Renal cortex interstitium (tissue), 11 donors: ENCODE measurements around the gene HMGXB3. TPM values are rescaled to one million over a fixed set of nuclear protein-coding genes. Genes with fewer than 3 reads are reported as not detected.

ENCODE experiments used
- DNase-seq, 11 donors: peaks; one replicate each; pipeline ENCODE4 v3.0.0-alpha.2; 2013; ENCODE audit warnings: low read depth in 9 of 11, low spot score in 4 of 11; ENCODE audit errors: extremely low read depth in 1 of 11
- polyA plus RNA-seq, 3 donors: library from polyadenylated mRNA; unstranded; fragments of 120-200 nt; gene quantifications; one replicate each; pipeline ENCODE4 v1.2.1, GENCODE V29; 2013; ENCODE audit not compliant: insufficient read length in 3 of 3

The HMGXB3 gene
- polyA plus RNA-seq, 3 donors: 32.5 to 47.9 (median 40.2) TPM

GRCh38 chr5:150061538-150061995 lies 61.0 kb downstream of the HMGXB3 start:
- no peak for DNase-seq

DNA sequence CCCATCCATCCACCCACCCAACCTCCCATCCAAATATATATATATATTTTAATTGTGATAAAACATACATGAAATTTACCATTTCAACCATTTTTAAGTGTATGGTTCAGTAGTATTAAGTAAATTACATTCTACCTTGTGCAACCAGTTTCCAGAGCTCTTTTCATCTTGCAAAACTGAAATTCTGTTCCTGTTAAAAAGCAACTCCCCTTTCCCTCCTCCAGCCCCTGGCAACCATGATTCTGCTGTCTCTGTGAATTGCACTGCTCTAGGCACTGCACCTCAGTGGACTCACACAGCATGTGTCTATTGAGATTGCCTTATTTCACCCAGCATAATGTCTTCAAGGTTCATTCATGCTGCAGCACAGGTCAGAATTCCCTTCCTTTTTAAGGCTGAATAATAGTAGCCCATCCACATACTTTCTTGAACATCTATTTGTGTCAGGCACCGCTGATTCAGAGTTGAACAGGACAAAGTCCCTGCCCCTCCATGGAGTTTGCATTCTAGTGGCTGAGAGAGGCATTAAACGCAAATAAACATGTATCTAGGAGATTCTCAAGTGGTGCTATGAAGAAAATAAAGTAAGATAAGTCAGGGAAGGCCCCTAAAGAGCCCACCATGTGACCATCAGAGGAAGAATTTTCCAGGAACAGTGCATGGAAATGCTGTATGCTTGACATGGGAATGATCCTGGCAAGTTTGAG lies 61.8 kb downstream of the HMGXB3 start:
- no peak for DNase-seq

DNA sequence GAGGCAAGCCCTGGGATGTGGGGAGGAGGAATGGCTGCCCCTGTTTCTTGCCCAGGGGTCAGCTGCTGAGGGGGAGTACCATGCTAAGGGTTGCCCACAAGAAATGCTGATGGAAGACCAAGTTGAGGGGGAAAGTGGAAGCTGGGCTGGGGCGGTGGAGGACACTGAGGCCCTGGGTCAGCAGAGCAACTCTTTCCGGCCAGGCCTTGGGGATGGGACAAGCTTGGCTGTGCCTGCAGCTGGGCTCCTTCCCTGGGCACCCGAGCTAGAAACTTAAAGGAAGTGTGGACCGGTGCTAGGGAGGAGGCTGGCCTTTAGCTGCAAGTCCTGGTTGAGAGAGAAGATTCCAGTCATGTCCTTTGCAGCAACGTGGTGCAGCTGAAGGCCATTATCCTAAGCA lies 63.1 kb downstream of the HMGXB3 start:
- DNase-seq: no peak

GRCh38 chr5:150064681-150065220 lies 64.2 kb downstream of the HMGXB3 start:
- DNase-seq: no peak

DNA sequence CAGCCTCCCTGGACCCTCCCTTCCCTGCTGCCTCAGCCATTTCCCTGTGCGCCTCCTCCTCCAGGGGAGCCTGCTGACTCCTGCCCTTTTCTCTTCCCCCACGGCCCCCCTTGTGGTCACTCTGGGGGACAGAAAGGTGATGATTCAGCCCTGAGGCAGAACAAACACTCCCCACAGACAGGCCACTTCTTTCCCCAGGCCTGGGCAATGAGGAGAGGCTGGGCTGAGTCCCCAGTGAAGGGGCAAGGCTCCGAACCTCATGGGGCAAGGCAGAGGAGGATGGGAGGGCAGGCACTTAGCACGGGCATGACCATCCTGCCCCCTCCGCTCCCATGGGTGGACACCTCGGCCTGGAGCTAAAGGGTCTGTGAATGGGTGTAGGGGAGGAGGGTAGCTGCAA lies 64.8 kb downstream of the HMGXB3 start:
- no peak for DNase-seq

DNA sequence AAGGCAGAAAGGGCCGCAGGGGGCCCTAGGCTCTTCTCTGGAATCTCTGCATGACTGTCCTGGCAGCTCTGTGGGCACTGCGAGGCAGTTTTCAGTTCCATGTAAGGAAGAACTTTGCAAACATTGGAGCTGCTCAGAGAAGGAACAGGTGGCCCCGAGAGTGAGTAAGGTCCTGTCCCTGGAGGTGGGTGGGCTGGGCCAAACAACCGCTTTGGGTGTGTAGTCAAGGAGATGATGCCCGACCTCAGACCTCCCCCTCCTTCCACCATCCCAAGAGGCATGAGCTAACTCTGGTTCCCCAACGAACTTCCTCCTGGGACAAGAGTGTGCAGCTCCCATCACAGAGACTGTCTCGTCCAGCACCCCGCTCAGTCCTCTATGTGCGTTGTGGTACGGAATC lies 65.3 kb downstream of the HMGXB3 start:
- DNase-seq: no peak

DNA sequence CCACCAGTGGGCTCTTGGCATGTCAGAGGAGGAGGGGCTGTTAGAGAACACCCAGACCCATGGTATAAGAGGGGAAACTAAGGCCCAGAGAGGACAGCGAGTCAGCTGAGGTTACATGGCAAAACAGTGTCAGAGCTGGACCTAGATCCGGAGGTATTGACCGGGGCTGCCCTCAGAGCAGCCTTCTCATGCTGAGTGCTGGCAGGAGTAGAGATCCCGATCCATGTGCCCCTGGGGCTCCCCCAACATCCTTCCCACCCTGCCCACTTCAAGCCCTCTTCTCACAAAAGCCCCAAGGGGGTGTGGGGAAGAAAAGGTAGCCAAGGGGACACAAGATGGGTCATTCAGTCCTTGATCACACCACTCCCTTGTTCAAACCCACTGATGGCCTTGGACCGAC lies 65.9 kb downstream of the HMGXB3 start:
- no peak for DNase-seq

GRCh38 chr5:150066901-150067396 lies 66.4 kb downstream of the HMGXB3 start:
- DNase-seq: no peak

DNA sequence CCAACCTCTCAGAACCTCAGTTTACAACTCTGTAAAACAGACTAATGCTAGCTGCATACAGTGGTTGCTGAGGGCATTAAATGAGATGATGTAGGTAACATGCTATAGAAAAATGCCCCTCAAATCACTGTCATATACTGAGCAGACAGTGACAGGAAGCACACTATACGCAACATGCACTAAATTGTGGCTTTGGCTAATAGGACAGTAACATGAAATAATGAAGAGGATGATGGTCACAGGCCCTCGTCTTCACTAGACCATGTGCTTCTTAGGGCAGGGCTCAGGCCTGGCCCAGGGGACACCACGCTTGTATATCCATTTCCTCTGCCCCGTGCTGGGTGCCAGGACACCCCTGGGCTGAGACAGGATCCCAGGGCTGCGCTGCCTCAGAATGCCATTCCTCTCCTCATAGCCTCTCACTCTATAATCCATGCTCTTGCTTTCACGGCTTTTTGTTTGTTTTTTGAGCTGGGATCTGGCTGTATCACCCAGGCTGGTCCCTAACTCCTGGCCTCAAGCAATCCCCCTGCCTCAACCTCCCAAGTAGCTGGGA lies 66.9 kb downstream of the HMGXB3 start:
- no peak for DNase-seq

DNA sequence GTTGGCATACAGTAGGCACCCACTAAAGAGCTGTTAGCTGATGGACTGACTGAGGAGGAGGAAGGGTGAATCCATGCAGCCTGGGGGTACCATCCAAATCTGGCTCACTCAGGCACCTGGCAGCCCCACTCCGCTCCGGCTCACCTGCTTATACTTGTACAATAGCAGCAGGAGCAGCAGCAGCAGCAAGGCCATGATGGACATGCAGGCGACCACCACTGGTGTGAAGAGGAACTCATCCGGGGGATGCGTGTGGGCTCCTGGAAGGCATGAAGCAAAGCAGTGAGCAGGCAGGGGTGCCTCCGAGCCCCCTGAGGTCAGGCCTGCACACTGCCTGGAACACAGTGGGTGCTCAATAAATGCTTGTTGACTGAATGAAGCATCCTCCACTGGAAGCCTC lies 67.5 kb downstream of the HMGXB3 start:
- no peak for DNase-seq

GRCh38 chr5:150068472-150068871 lies 67.9 kb downstream of the HMGXB3 start:
- DNase-seq: no peak

DNA sequence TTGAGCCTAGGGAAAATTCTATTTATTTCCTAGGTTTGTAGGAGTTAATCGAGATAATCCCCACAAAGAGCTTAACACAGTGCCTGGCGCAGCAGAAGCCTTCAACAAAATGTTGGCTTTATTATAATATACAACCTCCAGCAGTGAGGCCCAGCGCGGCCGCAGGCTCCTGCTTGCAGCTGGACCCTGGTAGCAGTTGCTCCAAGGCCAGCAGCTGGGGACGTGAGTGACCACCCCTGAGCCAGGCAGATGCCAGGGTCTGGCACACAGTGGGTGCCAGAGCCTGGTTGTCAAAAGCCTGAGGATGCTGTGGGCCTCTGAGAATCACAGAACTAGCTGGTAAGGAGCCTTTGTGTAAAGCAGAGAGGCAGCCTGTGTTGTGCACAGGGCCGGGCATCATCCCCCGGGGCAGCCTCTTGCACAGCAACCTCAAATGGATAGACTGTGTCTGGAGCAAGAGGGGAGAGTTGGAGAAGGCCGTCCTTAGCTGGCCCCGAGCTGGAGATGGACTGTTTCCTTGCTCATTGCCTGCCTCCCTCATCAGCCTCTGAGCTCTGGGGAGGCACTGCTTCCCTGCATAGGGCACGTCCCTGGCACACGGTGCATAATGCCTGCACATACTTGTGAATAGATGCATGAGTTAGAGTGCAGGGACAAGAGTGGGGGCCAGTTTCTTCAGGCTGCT lies 68.6 kb downstream of the HMGXB3 start:
- no peak for DNase-seq

DNA sequence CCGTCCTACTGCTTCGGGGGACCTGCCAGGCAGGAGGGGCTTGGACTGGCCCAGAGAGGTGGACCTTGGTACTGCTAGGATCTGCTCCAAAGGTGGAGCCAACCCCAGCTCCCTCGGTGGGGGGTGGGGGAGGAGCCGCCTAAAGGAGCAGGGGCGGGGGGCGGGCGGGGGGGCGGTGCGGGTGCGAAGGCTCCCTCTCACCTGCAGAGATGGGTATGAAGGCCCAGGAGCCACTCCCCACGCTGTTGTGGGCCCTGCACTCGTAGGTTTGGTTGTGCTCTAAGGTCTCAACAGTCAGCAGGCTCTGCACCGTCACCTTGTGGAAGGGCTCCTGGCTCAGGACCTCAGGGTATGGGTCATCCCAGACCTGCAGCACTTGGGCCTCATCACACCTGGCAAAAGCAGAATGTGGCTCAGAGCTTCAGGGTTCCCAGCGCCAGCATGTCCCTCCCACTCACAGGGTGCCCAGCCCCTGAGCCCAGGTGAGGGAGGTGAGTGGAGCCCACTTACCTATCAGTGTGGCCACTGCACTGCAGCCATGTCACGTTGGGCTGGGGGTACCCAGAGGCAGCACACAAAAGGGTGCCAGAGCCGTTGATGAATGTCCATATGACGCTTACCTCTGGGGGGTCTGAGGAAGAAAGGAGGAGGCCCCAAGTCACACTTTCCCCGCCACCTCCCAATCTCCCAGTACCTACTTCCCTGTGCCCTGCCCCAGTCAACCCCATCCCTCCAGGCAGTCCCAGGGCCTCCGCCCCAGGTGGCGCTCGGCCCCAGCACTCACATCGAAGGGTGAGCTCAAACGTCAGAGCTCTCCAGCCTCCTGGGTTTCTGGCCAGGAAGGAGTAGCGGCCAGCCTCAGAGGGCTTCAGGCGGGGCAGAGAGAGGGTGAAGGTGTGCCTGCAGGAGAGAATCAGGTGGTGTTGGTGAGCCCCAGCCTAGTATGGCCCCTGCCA lies 69.4 kb downstream of the HMGXB3 start:
- DNase-seq: no peak

- no peak for DNase-seq
Measured at GRCh38 chr5:150070821-150071220, 70.3 kb downstream of the HMGXB3 start.

DNA sequence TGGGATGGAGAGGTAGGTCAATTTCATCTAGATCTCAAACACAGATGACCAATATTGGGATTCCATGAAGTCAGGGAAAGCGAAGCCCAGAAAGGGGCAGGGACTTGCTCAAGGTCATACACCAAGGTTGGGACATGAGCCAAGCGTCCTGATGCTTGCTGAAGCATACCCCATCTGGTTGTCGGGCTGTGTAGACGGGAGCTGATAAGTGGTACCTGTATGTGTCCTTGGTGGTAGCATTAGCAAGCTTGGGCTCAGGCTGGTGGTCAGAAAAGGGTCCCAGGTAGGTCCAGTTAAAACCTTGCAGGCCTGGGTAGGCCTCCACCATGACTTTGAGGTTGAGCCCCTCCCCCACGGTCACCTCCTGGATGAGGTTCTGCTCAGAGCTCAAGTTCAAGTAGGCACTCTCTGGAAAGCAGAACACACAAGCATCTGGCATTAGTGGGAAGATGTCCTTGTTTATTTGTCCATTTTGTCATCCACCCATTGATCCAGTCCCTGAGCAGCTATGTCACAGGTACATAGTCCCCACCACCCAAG lies 72.6 kb downstream of the HMGXB3 start:
- no peak for DNase-seq

DNA sequence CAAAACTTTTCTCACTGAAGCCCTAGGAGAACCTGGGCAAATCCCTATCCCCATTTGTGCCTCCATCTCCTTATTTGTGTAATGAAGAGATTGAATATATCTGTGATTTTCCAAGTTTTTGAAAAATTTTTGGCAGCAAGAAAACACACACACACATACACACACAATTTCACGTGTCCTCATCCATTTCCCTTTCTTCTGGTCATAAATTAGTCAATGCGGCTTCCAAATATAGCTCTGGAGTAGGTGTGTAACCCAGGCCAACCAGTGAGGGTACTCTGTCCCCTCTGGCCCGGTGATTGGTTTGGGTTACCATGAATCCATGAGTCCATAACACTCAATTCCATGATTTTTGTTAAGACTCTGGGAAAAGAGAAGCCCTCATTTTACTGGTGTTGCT lies 73.1 kb downstream of the HMGXB3 start:
- DNase-seq: no peak

GRCh38 chr5:150075233-150075632 lies 74.7 kb downstream of the HMGXB3 start:
- DNase-seq: no peak

- DNase-seq: no peak
Measured at GRCh38 chr5:150075806-150076205, 75.3 kb downstream of the HMGXB3 start.

DNA sequence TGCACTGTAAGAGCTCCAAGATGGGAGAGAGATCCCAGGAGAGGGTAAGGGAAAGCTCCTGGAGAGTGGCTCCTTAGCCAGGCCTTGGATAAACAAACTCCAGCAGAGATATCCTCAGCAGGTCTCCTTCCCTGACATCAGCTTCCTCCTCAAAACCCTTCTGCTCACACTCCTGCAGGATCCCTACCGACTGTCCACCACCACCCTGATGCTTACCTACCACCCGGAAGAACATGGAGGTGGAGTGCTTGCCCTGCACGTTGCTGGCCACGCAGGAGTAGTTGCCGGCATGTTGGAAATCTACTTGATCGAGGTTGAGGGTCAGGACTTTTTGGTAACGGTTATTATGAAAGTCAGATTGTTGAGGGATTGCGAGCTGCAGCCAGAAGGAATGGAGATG lies 76.5 kb downstream of the HMGXB3 start:
- DNase-seq: no peak
